ENCODE data around the gene CTPS2.

DNA sequence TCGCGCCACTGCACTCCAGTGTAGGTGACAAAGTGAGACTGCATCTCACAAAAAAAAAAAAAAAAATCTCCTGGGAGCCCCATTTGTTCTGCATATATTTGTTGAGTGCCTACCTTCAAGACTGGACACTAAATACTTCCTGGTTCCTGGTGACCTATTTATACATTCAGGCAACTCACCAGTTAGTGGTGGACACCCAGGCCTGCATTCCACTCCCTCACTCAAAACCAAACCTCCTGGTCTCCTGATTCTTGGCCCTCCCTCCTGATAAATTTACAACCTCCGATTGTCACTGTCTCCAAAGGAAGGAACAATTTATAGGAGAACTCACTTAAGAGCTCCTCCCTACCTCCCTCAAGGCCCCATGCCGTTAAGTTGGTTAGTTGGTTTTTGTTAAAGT, 10.0 kb upstream of the CTPS2 start:
- TF ChIP-seq, protein P1, sequence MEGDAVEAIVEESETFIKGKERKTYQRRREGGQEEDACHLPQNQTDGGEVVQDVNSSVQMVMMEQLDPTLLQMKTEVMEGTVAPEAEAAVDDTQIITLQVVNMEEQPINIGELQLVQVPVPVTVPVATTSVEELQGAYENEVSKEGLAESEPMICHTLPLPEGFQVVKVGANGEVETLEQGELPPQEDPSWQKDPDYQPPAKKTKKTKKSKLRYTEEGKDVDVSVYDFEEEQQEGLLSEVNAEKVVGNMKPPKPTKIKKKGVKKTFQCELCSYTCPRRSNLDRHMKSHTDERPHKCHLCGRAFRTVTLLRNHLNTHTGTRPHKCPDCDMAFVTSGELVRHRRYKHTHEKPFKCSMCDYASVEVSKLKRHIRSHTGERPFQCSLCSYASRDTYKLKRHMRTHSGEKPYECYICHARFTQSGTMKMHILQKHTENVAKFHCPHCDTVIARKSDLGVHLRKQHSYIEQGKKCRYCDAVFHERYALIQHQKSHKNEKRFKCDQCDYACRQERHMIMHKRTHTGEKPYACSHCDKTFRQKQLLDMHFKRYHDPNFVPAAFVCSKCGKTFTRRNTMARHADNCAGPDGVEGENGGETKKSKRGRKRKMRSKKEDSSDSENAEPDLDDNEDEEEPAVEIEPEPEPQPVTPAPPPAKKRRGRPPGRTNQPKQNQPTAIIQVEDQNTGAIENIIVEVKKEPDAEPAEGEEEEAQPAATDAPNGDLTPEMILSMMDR (IDR thresholded peaks at IDR 0.05) = no peak
- no peak for TF ChIP-seq ZFX (IDR thresholded peaks at IDR 0.05; ENCODE audit: borderline replicate concordance)

All from 22Rv1 (cell line).